ENCODE results near the gene HIRA.

Gene HIRA

GRCh38 chr22:19463008-19463407 is 31.5 kb upstream of the HIRA start:
- H3K4me3 ChIP-seq (ENCODE audit: control insufficient read depth in 1 of 7, extremely low read depth in 1 of 7, insufficient read depth in 4 of 7, low read depth in 2 of 7, low read length in 6 of 7): no peak overlapping the region
- WGBS (ENCODE audit: insufficient coverage): no CpG with 5 or more reads among the region's 1 CpG
- no peaks in the 10 kb centered on the region for H3K27me3 ChIP-seq (replicated peaks in 2 of 5; ENCODE audit: control insufficient read depth in 4 of 5, insufficient read depth in 5 of 5, low read length in 4 of 5)
- ChIA-PET CTCF (interaction anchor here (0.6 to 1.1 kb wide), 2 partner anchors 10 to 233 kb away, joined by 3 read pairs; no protein-coding TSS in a partner anchor), POLR2A (no interaction called here)
- DNase-seq: no peak
- no peak overlapping the region for H3K27ac ChIP-seq (ENCODE audit: insufficient read depth in 1 of 2, low read depth in 1 of 2, low read length in 2 of 2, poor library complexity in 1 of 2, severe bottlenecking in 2 of 2)
- H3K36me3 ChIP-seq (ENCODE audit: control insufficient read depth in 4 of 4, insufficient read depth in 4 of 4, low read length in 3 of 4): peaks cover 19 to 63% (median 47%) of the 10 kb centered on the region in 4 experiments
- no peaks in the 10 kb centered on the region for H3K4me1 ChIP-seq (ENCODE audit: control extremely low read depth in 1 of 4, control insufficient read depth in 4 of 4, insufficient read depth in 4 of 4, low read length in 3 of 4)
- H3K9me3 ChIP-seq (ENCODE audit: control extremely low read depth in 1 of 5, control insufficient read depth in 4 of 5, insufficient read depth in 2 of 5, low read depth in 1 of 5, low read length in 4 of 5): no peaks in the 10 kb centered on the region

DNA sequence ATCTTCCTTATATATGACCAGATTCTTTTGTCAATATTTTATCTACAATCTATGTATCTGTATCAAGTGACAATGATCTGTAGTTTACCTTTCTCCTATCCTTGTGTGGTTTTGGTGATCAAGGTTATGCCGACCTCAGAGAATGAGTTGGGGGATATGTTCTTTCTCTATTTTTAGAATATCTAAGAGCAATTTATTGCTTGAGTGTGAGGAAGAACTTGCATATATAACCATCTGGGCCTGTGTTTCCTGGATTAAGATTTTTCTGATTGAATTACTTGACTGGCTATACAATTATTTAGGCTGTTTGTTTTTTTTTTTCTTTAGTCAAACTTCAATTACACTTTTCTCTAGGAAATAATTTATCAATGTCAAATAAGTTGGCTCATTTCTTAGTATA is 30.0 kb upstream of the HIRA start:
- no peak overlapping the region for H3K4me3 ChIP-seq (ENCODE audit: control insufficient read depth in 1 of 7, extremely low read depth in 1 of 7, insufficient read depth in 4 of 7, low read depth in 2 of 7, low read length in 6 of 7)
- DNase-seq: no peak
- no peaks in the 10 kb centered on the region for H3K27me3 ChIP-seq (replicated peaks in 2 of 5; ENCODE audit: control insufficient read depth in 4 of 5, insufficient read depth in 5 of 5, low read length in 4 of 5)
- CTCF ChIA-PET: no interaction called here
- H3K9me3 ChIP-seq (ENCODE audit: control extremely low read depth in 1 of 5, control insufficient read depth in 4 of 5, insufficient read depth in 2 of 5, low read depth in 1 of 5, low read length in 4 of 5): no peaks in the 10 kb centered on the region
- H3K4me1 ChIP-seq (ENCODE audit: control extremely low read depth in 1 of 4, control insufficient read depth in 4 of 4, insufficient read depth in 4 of 4, low read length in 3 of 4): no peaks in the 10 kb centered on the region
- H3K36me3 ChIP-seq (ENCODE audit: control insufficient read depth in 4 of 4, insufficient read depth in 4 of 4, low read length in 3 of 4): peaks cover 20 to 61% (median 44%) of the 10 kb centered on the region in 4 experiments
- POLR2A ChIA-PET: no interaction called here
- no peak overlapping the region for H3K27ac ChIP-seq (ENCODE audit: insufficient read depth in 1 of 2, low read depth in 1 of 2, low read length in 2 of 2, poor library complexity in 1 of 2, severe bottlenecking in 2 of 2)
- no CpG with 5 or more reads among the region's 1 CpG for WGBS (ENCODE audit: insufficient coverage)

DNA sequence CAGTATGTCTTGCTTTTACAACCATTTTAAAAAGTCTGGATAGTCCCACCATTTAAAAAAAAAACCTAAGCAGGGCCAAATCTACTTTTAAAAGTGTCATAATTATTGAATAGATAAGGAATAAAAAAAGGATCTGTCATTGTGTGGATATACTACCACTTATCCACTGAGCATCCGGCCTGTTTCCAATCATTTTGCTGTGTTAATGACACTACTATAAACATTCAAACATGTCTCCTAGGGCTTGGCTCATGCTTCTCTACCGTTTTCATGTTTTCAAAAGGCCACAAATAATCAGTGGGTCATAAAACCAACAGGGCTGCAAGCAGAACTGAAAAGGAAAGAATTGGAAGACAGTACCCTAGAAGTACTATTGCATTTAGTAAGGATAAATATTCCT is 28.5 kb upstream of the HIRA start:
- 76% methylated on average over 2 of the region's 2 CpGs for WGBS (ENCODE audit: insufficient coverage)
- peaks cover 15 to 63% (median 41%) of the 10 kb centered on the region in 4 experiments for H3K36me3 ChIP-seq (ENCODE audit: control insufficient read depth in 4 of 4, insufficient read depth in 4 of 4, low read length in 3 of 4)
- no peak overlapping the region for H3K27ac ChIP-seq (ENCODE audit: insufficient read depth in 1 of 2, low read depth in 1 of 2, low read length in 2 of 2, poor library complexity in 1 of 2, severe bottlenecking in 2 of 2)
- DNase-seq: no peak
- H3K4me3 ChIP-seq (ENCODE audit: control insufficient read depth in 1 of 7, extremely low read depth in 1 of 7, insufficient read depth in 4 of 7, low read depth in 2 of 7, low read length in 6 of 7): no peak overlapping the region
- no peaks in the 10 kb centered on the region for H3K9me3 ChIP-seq (ENCODE audit: control extremely low read depth in 1 of 5, control insufficient read depth in 4 of 5, insufficient read depth in 2 of 5, low read depth in 1 of 5, low read length in 4 of 5)
- POLR2A ChIA-PET: no interaction called here
- CTCF ChIA-PET: interaction anchor here (1.0 kb wide), 1 partner anchor 17 kb away, joined by 3 read pairs; no protein-coding TSS in a partner anchor
- no peaks in the 10 kb centered on the region for H3K4me1 ChIP-seq (ENCODE audit: control extremely low read depth in 1 of 4, control insufficient read depth in 4 of 4, insufficient read depth in 4 of 4, low read length in 3 of 4)
- no peaks in the 10 kb centered on the region for H3K27me3 ChIP-seq (replicated peaks in 2 of 5; ENCODE audit: control insufficient read depth in 4 of 5, insufficient read depth in 5 of 5, low read length in 4 of 5)

- no peak overlapping the region for H3K4me3 ChIP-seq (ENCODE audit: control insufficient read depth in 1 of 7, extremely low read depth in 1 of 7, insufficient read depth in 4 of 7, low read depth in 2 of 7, low read length in 6 of 7)
- CTCF ChIA-PET: interaction anchor here (1.2 to 1.4 kb wide), 2 partner anchors 10 to 16 kb away, joined by 3 to 4 read pairs; partner anchors contain the start of gene C22orf39
- POLR2A ChIA-PET: no interaction called here
- DNase-seq: no peak
- H3K27ac ChIP-seq (ENCODE audit: insufficient read depth in 1 of 2, low read depth in 1 of 2, low read length in 2 of 2, poor library complexity in 1 of 2, severe bottlenecking in 2 of 2): no peak overlapping the region
- no peaks in the 10 kb centered on the region for H3K9me3 ChIP-seq (ENCODE audit: control extremely low read depth in 1 of 5, control insufficient read depth in 4 of 5, insufficient read depth in 2 of 5, low read depth in 1 of 5, low read length in 4 of 5)
- no peaks in the 10 kb centered on the region for H3K27me3 ChIP-seq (replicated peaks in 2 of 5; ENCODE audit: control insufficient read depth in 4 of 5, insufficient read depth in 5 of 5, low read length in 4 of 5)
- H3K4me1 ChIP-seq (ENCODE audit: control extremely low read depth in 1 of 4, control insufficient read depth in 4 of 4, insufficient read depth in 4 of 4, low read length in 3 of 4): no peaks in the 10 kb centered on the region
- 96% methylated on average over 8 of the region's 8 CpGs for WGBS (ENCODE audit: insufficient coverage)
- H3K36me3 ChIP-seq (ENCODE audit: control insufficient read depth in 4 of 4, insufficient read depth in 4 of 4, low read length in 3 of 4): peaks cover 16 to 66% (median 48%) of the 10 kb centered on the region in 4 experiments
Observed at GRCh38 chr22:19457828-19458428, 26.4 kb upstream of the HIRA start.

- H3K36me3 ChIP-seq (ENCODE audit: control insufficient read depth in 4 of 4, insufficient read depth in 4 of 4, low read length in 3 of 4): peaks cover 16 to 72% (median 57%) of the 10 kb centered on the region in 4 experiments
- H3K27me3 ChIP-seq (replicated peaks in 2 of 5; ENCODE audit: control insufficient read depth in 4 of 5, insufficient read depth in 5 of 5, low read length in 4 of 5): no peaks in the 10 kb centered on the region
- WGBS (ENCODE audit: insufficient coverage): 96% methylated on average over 7 of the region's 10 CpGs
- no peak overlapping the region for H3K4me3 ChIP-seq (ENCODE audit: control insufficient read depth in 1 of 7, extremely low read depth in 1 of 7, insufficient read depth in 4 of 7, low read depth in 2 of 7, low read length in 6 of 7)
- no peak overlapping the region for H3K27ac ChIP-seq (ENCODE audit: insufficient read depth in 1 of 2, low read depth in 1 of 2, low read length in 2 of 2, poor library complexity in 1 of 2, severe bottlenecking in 2 of 2)
- no peaks in the 10 kb centered on the region for H3K9me3 ChIP-seq (ENCODE audit: control extremely low read depth in 1 of 5, control insufficient read depth in 4 of 5, insufficient read depth in 2 of 5, low read depth in 1 of 5, low read length in 4 of 5)
- CTCF ChIA-PET: no interaction called here
- POLR2A ChIA-PET: no interaction called here
- H3K4me1 ChIP-seq (ENCODE audit: control extremely low read depth in 1 of 4, control insufficient read depth in 4 of 4, insufficient read depth in 4 of 4, low read length in 3 of 4): no peaks in the 10 kb centered on the region
- no peak for DNase-seq
Observed at GRCh38 chr22:19456541-19456940, 25.0 kb upstream of the HIRA start.

GRCh38 chr22:19455585-19456370 is 24.2 kb upstream of the HIRA start:
- CTCF ChIA-PET: interaction anchor here (1.3 kb wide), 1 partner anchor 11 kb away, joined by 5 read pairs; no protein-coding TSS in a partner anchor

GRCh38 chr22:19455033-19455432 is 23.5 kb upstream of the HIRA start:
- peak overlapping the region in 1 of 2 experiments; percentile 15 for H3K27ac ChIP-seq (ENCODE audit: insufficient read depth in 1 of 2, low read depth in 1 of 2, low read length in 2 of 2, poor library complexity in 1 of 2, severe bottlenecking in 2 of 2)

More at GRCh38 chr22:19455585-19456370, 24.2 kb upstream of the HIRA start:
- H3K9me3 ChIP-seq (ENCODE audit: control extremely low read depth in 1 of 5, control insufficient read depth in 4 of 5, insufficient read depth in 2 of 5, low read depth in 1 of 5, low read length in 4 of 5): no peaks in the 10 kb centered on the region
- POLR2A ChIA-PET: no interaction called here
- no peak overlapping the region for H3K4me3 ChIP-seq (ENCODE audit: control insufficient read depth in 1 of 7, extremely low read depth in 1 of 7, insufficient read depth in 4 of 7, low read depth in 2 of 7, low read length in 6 of 7)
- H3K27ac ChIP-seq (ENCODE audit: insufficient read depth in 1 of 2, low read depth in 1 of 2, low read length in 2 of 2, poor library complexity in 1 of 2, severe bottlenecking in 2 of 2): no peak overlapping the region
- no peaks in the 10 kb centered on the region for H3K27me3 ChIP-seq (replicated peaks in 2 of 5; ENCODE audit: control insufficient read depth in 4 of 5, insufficient read depth in 5 of 5, low read length in 4 of 5)
- DNase-seq: no peak
- H3K4me1 ChIP-seq (ENCODE audit: control extremely low read depth in 1 of 4, control insufficient read depth in 4 of 4, insufficient read depth in 4 of 4, low read length in 3 of 4): no peaks in the 10 kb centered on the region
- 100% methylated on average over 1 of the region's 4 CpGs for WGBS (ENCODE audit: insufficient coverage)
- H3K36me3 ChIP-seq (ENCODE audit: control insufficient read depth in 4 of 4, insufficient read depth in 4 of 4, low read length in 3 of 4): peaks cover 16 to 71% (median 58%) of the 10 kb centered on the region in 4 experiments

More at GRCh38 chr22:19455033-19455432, 23.5 kb upstream of the HIRA start:
- H3K4me1 ChIP-seq (ENCODE audit: control extremely low read depth in 1 of 4, control insufficient read depth in 4 of 4, insufficient read depth in 4 of 4, low read length in 3 of 4): no peaks in the 10 kb centered on the region
- CTCF ChIA-PET: interaction anchor here (1.3 kb wide), 1 partner anchor 11 kb away, joined by 5 read pairs; no protein-coding TSS in a partner anchor
- WGBS (ENCODE audit: insufficient coverage): 100% methylated on average over 2 of the region's 2 CpGs
- H3K36me3 ChIP-seq (ENCODE audit: control insufficient read depth in 4 of 4, insufficient read depth in 4 of 4, low read length in 3 of 4): peaks cover 18 to 68% (median 59%) of the 10 kb centered on the region in 4 experiments
- H3K4me3 ChIP-seq (ENCODE audit: control insufficient read depth in 1 of 7, extremely low read depth in 1 of 7, insufficient read depth in 4 of 7, low read depth in 2 of 7, low read length in 6 of 7): no peak overlapping the region
- POLR2A ChIA-PET: no interaction called here
- no peaks in the 10 kb centered on the region for H3K27me3 ChIP-seq (replicated peaks in 2 of 5; ENCODE audit: control insufficient read depth in 4 of 5, insufficient read depth in 5 of 5, low read length in 4 of 5)
- no peaks in the 10 kb centered on the region for H3K9me3 ChIP-seq (ENCODE audit: control extremely low read depth in 1 of 5, control insufficient read depth in 4 of 5, insufficient read depth in 2 of 5, low read depth in 1 of 5, low read length in 4 of 5)
- DNase-seq: no peak

Data from common myeloid progenitor, CD34-positive (primary cell).